Stimulated activated effector memory CD8-positive, alpha-beta T cell treated with anti-CD3 and anti-CD28 coated beads, Interleukin-12 subunit alpha, Interleukin-12 subunit beta, amount 100 ng/mL, for 72 hours (primary cell): ENCODE measurements around the gene WASF2.
A peak's percentile ranks its signal among the peaks of the same experiment; 100 is the strongest.
"Not testable (repeated sequence)": the region's sequence is repeated elsewhere in the genome, so short reads cannot be mapped to it uniquely, and the experiment has no call there.

Experiments used
- ATAC-seq: fragments of 150-1000 bp; cut with Tn5 transposase; 2 replicates; pipeline ENCODE4 v1.10.0; 2021
- DNase-seq, 2 donors: peaks; one replicate each; pipeline ENCODE4 v3.0.0; 2021 to 2022; ENCODE audit warnings: low spot score in 2 of 2
- H3K27ac Mint-ChIP-seq: one replicate; pipeline ENCODE4 v1.8.0; 2022; ENCODE audit warnings: mild to moderate bottlenecking, mixed read lengths
- H3K36me3 Mint-ChIP-seq: one replicate; pipeline ENCODE4 v1.8.0; 2022; ENCODE audit warnings: mild to moderate bottlenecking, mixed read lengths
- H3K4me1 Mint-ChIP-seq: one replicate; pipeline ENCODE4 v1.8.0; 2022; ENCODE audit warnings: mixed read lengths
- H3K4me3 Mint-ChIP-seq: one replicate; pipeline ENCODE4 v1.8.0; 2022; ENCODE audit warnings: mild to moderate bottlenecking, mixed read lengths
- H3K9me3 Mint-ChIP-seq: one replicate; pipeline ENCODE4 v1.8.0; 2022; ENCODE audit warnings: mixed read lengths

The WASF2 gene

DNA sequence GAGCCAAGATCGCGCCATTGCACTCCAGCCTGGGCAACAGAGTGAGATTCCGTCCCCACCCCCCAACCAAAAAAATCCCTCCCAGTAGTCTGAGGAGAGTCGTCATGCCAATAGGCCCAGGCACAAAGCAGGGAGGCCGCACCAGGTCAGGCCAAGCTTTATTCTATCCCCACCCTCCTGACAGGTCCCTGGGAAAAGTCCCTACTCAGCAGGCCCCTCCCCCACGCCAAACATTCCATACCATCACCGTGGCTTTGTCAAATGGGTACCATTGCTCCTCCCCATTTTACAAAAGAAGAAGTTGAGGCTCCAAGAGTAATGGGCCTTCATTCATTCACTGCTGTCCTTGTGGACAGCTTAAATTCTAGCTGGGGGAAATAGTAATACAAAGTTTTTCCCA is 92.2 kb downstream of the WASF2 start:
- ATAC-seq (no peak), DNase-seq (no peak)
- H3K4me1 Mint-ChIP-seq: peaks cover 20% of the 10 kb centered on the region

DNA sequence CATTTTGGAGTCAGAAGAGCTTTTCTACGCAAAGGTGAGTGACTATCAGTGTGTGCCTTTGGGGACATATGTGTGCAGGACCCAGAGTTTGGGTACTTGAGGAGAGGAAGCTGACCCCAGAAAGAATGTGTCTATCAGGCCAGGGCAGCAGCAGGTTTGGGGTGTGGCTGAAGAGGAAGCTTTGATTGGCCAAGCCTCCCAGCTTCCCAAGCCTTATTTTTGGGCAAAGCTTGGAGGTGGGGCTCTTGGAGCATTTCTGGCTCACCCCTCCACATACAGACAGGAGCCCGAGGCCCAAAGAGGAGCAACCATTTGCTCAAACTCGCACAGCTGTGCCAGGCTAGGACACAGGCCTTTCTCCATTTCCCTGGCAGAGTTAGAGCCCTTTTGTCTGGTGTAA is 92.9 kb downstream of the WASF2 start:
- ATAC-seq (no peak), DNase-seq (no peak)
- Mint-ChIP-seq H3K27ac (peak overlapping the region; percentile 63), H3K36me3 (peaks cover 62% of the 10 kb centered on the region), H3K4me3 (no peak overlapping the region), H3K4me1 (peaks cover 26% of the 10 kb centered on the region), H3K9me3 (no peaks in the 10 kb centered on the region)

More for the DNA sequence above, 92.2 kb downstream of the WASF2 start:
- Mint-ChIP-seq H3K36me3 (peaks cover 58% of the 10 kb centered on the region), H3K9me3 (no peaks in the 10 kb centered on the region), H3K27ac (peak overlapping the region; percentile 63), H3K4me3 (no peak overlapping the region)

DNA sequence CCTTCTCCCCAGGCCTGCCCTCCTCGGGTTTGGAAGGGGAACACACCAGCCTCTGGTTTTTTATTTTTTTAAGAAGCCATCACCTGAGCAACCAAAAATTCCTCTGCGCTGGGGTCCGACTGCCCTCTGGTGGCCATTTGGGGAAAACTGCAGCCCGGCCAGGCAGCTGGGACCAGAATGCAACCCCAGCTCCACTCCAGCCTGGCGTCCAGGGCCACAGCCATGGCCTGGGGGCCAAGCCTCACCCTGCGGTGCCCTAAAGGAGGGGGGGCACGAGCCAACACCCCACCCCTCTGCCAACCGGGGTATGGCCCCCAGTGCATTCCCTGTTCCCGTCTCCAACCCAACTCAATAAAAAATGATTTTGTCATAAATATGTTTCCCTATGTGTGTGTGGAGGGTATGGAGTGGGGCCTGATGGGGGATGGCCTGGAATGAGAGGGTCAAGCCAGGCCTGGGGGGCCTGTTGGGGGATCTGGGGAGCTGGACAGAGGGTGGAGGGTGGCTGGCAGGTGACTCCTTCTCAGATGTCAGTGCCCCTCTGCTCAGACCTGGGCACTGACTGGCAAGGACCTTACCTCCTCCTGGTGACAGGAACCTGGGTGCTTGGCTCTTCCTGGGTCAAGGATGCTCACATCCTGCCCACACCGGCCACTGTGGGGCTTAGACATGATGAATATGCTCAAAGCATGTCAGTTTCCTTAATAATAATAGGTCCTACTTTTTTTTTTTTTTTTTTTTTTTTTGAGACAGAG is 94.3 kb downstream of the WASF2 start:
- DNase-seq: peak; percentile 78 to 89
- ATAC-seq: peak; percentile 50
- peaks cover 56% of the 10 kb centered on the region for H3K36me3 Mint-ChIP-seq
- peaks cover 32% of the 10 kb centered on the region for H3K4me1 Mint-ChIP-seq
- H3K9me3 Mint-ChIP-seq: no peaks in the 10 kb centered on the region
- no peak overlapping the region for H3K4me3 Mint-ChIP-seq
- peak overlapping the region; percentile 41 for H3K27ac Mint-ChIP-seq

- Mint-ChIP-seq H3K9me3 (no peaks in the 10 kb centered on the region), H3K36me3 (peaks cover 51% of the 10 kb centered on the region), H3K4me3 (peak overlapping the region; percentile 93), H3K27ac (peak overlapping the region; percentile 41), H3K4me1 (peaks cover 29% of the 10 kb centered on the region)
- no peak for DNase-seq
- no peak for ATAC-seq
Measured at GRCh38 chr1:27394925-27395324, 95.0 kb downstream of the WASF2 start.

- Mint-ChIP-seq H3K36me3 (peaks cover 47% of the 10 kb centered on the region), H3K9me3 (no peaks in the 10 kb centered on the region), H3K4me1 (peaks cover 26% of the 10 kb centered on the region), H3K27ac (peak overlapping the region; percentile 41), H3K4me3 (peak overlapping the region; percentile 93)
- DNase-seq (no peak), ATAC-seq (no peak)
Measured at GRCh38 chr1:27394282-27394658, 95.7 kb downstream of the WASF2 start.

- no peak for DNase-seq
- Mint-ChIP-seq H3K4me3 (peak overlapping the region; percentile 93), H3K36me3 (peaks cover 43% of the 10 kb centered on the region), H3K27ac (peak overlapping the region; percentile 41), H3K4me1 (peaks cover 24% of the 10 kb centered on the region), H3K9me3 (no peaks in the 10 kb centered on the region)
- ATAC-seq: no peak
Measured at GRCh38 chr1:27393641-27394281, 96.2 kb downstream of the WASF2 start.

- Mint-ChIP-seq H3K27ac (peak overlapping the region; percentile 91), H3K4me1 (peaks cover 29% of the 10 kb centered on the region), H3K9me3 (no peaks in the 10 kb centered on the region), H3K36me3 (peaks cover 35% of the 10 kb centered on the region), H3K4me3 (peak overlapping the region; percentile 93)
- DNase-seq: no peak
- ATAC-seq: no peak
Measured at GRCh38 chr1:27392778-27393635, 97.0 kb downstream of the WASF2 start.

GRCh38 chr1:27392096-27392777 is 97.7 kb downstream of the WASF2 start, which contains the start of gene GPR3:
Gene GPR3 (plus strand): TSS chr1:27392622. CDS start chr1:27393799, 1,177 bp downstream.
- H3K36me3 Mint-ChIP-seq: peaks cover 28% of the 10 kb centered on the region
- H3K4me3 Mint-ChIP-seq: peak within 1 kb of the TSS; percentile 93
- peak within 1 kb of the TSS; percentile 91 for H3K27ac Mint-ChIP-seq
- H3K9me3 Mint-ChIP-seq: no peaks in the 10 kb centered on the region
- peaks cover 29% of the 10 kb centered on the region for H3K4me1 Mint-ChIP-seq
- ATAC-seq (peak; percentile 94), DNase-seq (peak; percentile 92 to 95)

DNA sequence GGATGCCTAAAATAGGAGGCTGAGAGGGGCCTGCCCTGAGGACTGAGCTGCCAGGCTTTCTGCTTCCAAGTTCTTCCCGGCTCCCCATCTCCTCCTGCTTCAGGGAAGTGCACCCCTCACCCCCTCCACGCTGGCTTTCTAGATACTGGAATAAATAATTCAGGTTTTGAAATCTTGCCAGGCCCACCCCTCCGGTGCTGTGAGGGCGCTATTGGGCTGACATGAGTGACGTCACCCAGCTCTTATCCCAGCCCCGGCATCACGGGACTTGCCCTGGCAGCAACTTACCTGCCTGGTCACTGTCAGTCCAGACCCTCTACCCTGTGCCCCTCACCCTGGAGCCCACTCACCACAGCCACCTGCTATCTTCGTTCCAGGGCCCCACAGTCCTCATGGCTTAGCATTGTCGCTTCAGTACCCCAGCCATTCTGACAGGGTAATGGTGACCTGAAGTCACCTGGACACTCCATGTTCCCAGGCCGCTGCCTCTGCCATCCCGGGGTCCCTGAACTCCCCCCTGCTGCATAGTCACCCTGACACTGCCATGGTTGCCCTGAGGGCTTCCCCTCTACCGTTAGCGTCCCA is 98.4 kb downstream of the WASF2 start:
- peaks cover 29% of the 10 kb centered on the region for H3K4me1 Mint-ChIP-seq
- peaks cover 22% of the 10 kb centered on the region for H3K36me3 Mint-ChIP-seq
- peak overlapping the region; percentile 93 for H3K4me3 Mint-ChIP-seq
- H3K27ac Mint-ChIP-seq: peak overlapping the region; percentile 91
- no peak for DNase-seq
- no peak for ATAC-seq
- H3K9me3 Mint-ChIP-seq: no peaks in the 10 kb centered on the region

DNA sequence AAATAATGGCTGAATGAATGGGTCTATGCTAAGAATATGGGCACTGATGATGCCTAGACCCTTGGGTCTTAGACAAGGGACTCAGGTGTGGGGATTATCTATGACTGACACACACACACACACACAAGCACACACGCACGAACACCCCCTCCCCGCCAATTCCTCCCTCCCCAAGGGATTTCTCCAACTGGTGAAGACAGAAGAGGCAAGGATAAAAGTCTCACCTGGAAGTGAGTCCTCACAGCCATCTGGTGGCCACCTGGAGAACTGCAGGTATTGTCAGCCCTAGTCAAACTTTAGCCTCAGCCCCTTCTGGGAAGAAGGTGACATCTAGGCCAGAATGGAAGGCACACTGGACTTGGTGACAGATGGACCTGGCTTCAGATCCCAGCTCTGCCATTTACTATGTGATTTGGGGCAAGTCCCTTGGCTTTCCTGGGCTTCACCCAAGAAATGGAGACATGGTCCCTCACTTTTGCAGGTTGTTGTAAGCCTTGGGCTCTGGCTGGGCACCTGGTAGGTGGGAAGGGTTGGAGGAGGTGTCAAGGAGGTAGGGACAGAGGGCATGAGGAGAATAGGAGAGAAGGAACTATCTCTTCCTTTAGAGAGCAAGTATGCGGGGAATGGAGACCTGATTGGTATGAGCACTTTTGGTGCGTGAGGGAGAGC is 101.5 kb downstream of the WASF2 start:
- Mint-ChIP-seq H3K4me3 (no peak overlapping the region), H3K36me3 (peaks cover 9% of the 10 kb centered on the region), H3K27ac (no peak overlapping the region), H3K9me3 (no peaks in the 10 kb centered on the region), H3K4me1 (peaks cover 22% of the 10 kb centered on the region)
- no peak for ATAC-seq
- DNase-seq: peak; percentile 66 to 86

GRCh38 chr1:27384797-27385196 is 105.2 kb downstream of the WASF2 start:
- H3K27ac Mint-ChIP-seq, H3K36me3 Mint-ChIP-seq, H3K4me3 Mint-ChIP-seq, DNase-seq, ATAC-seq, H3K4me1 Mint-ChIP-seq, H3K9me3 Mint-ChIP-seq: not testable (repeated sequence)

DNA sequence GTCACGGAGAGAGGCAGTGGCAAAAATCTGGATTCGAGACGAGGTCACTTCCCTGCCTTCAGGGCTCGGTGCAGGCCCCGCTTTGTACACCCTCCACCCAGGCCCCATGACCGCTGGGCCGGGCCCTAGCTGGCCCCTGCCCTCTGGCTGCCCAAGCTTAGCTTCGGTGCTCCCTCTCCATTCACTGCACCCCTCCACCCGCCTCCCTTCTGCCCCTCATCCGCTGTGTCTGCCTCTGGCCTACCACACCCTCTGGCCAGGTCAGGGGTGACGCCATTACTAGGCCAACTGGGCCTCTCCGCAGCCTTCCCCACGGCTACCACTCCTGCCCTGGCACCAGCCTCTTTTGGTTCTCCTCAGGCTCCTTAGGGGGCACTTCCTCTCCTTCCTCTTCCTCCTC is 106.3 kb downstream of the WASF2 start:
- no peaks in the 10 kb centered on the region for H3K36me3 Mint-ChIP-seq
- no peak overlapping the region for H3K4me3 Mint-ChIP-seq
- ATAC-seq (no peak), DNase-seq (no peak)
- H3K27ac Mint-ChIP-seq: no peak overlapping the region
- H3K4me1 Mint-ChIP-seq: peaks cover 4% of the 10 kb centered on the region
- no peaks in the 10 kb centered on the region for H3K9me3 Mint-ChIP-seq

DNA sequence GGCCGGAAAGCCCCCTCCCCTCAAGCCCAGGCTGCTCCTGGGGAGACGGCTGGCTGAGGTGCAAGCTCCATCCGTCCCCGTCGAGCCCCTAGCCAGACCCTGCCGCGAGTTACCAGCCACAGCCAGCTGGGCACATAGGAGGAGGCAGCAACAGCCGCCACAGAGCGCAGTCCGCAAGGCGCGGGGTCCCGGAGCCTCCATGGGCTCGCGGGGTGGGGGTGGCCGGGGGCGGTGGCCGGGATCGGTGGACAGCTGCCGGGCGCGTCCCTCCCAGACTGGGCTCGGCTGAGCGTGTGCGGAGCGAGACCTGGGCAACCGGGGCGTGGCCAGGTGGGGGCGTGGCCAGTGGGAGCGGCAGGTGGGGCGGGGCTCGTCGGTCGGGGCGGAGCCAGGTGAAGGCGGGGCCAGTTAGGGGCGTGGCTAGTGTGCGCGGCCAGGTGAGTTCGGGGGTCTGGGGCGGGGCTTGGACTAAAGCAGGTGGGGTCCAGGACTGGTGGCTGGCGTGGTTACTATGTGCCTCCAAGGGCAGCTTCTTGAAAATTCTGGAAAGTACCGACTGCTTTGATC is 106.8 kb downstream of the WASF2 start, which contains the start of gene CD164L2:
Gene CD164L2 (minus strand): TSS at position 295 of the 567 bp plus-strand sequence. CDS start 94 bp downstream, at position 201.
- peak; percentile 38 for ATAC-seq

More for the DNA sequence above, 106.8 kb downstream of the WASF2 start, which contains the start of gene CD164L2:
- Mint-ChIP-seq H3K9me3 (no peaks in the 10 kb centered on the region), H3K4me1 (no peaks in the 10 kb centered on the region), H3K36me3 (no peaks in the 10 kb centered on the region), H3K27ac (peak within 1 kb of the TSS; percentile 5), H3K4me3 (no peak within 1 kb of the TSS)
- DNase-seq: no peak
